Erythroblast (primary cell): ENCODE data around the gene NAP1L1.

ENCODE experiments used
- GATA1 ChIP-seq: IDR thresholded peaks from 2 replicates; pipeline ENCODE4 v1.6.1; 2011; ENCODE audit warnings: low read depth, mild to moderate bottlenecking, control low read depth, low read length, moderate library complexity
- POLR2A ChIP-seq: IDR thresholded peaks from 2 replicates; pipeline ENCODE4 v1.6.1; 2011; ENCODE audit warnings: mild to moderate bottlenecking, low read length

GRCh38 chr12:76111209-76111749 is 26.8 kb upstream of the NAP1L1 start:
- no peak for TF ChIP-seq POLR2A
- no peak for TF ChIP-seq GATA1
